Naive thymus-derived CD8-positive, alpha-beta T cell (primary cell): ENCODE results near the gene PATE1. TPM values are rescaled to one million over a fixed set of nuclear protein-coding genes. Genes with fewer than 3 reads are reported as not detected.
A peak's percentile ranks its signal among the peaks of the same experiment; 100 is the strongest.

Source experiments
- ATAC-seq, 2 donors: fragments of 150-1000 bp; cut with Tn5 transposase in 1 of 2; sonication (Bioruptor Pico), chemical (Tn5 transposase) in 1 of 2; 1 replicate in 1 of 2; 2 replicates in 1 of 2; pipeline ENCODE4 v1.10.0; 2021; ENCODE audit warnings: mild to moderate bottlenecking in 2 of 2, moderate library complexity in 2 of 2
- POLR2A ChIA-PET: fragments of 350-600 bp; sonication (Branson Sonifier 250); formaldehyde crosslinking; loops from one replicate; lab custom pipeline; 2021; ENCODE audit warnings: antibody characterized with exemption; lab: Charles Lee
- DNase-seq, 10 donors: peaks; one replicate each; pipeline versions ENCODE4 v3.0.0 to v3.0.0-alpha.2; 2020 to 2022
- H3K27ac Mint-ChIP-seq, 10 donors: one replicate each; pipeline ENCODE4 v1.8.0; 2020 to 2022; ENCODE audit warnings: mild to moderate bottlenecking in 10 of 10, mixed read lengths in 10 of 10, moderate library complexity in 4 of 10, inconsistent platforms in 1 of 10
- H3K27me3 Mint-ChIP-seq, 5 donors: one replicate each; pipeline ENCODE4 v1.8.0; 2021 to 2022; ENCODE audit warnings: mixed read lengths in 5 of 5
- H3K36me3 Mint-ChIP-seq, 3 donors: one replicate each; pipeline ENCODE4 v1.8.0; 2020 to 2022; ENCODE audit warnings: mixed read lengths in 3 of 3, mild to moderate bottlenecking in 2 of 3, inconsistent platforms in 1 of 3
- H3K4me1 Mint-ChIP-seq, 4 donors: one replicate each; pipeline ENCODE4 v1.8.0; 2021 to 2022; ENCODE audit warnings: mixed read lengths in 4 of 4
- H3K4me3 Mint-ChIP-seq, 10 donors: one replicate each; pipeline ENCODE4 v1.8.0; 2020 to 2022; ENCODE audit warnings: mild to moderate bottlenecking in 10 of 10, mixed read lengths in 10 of 10, moderate library complexity in 6 of 10, inconsistent platforms in 1 of 10
- H3K9me3 Mint-ChIP-seq, 9 donors: one replicate each; pipeline ENCODE4 v1.8.0; 2020 to 2022; ENCODE audit warnings: mixed read lengths in 9 of 9, mild to moderate bottlenecking in 3 of 9, inconsistent platforms in 1 of 9, moderate library complexity in 1 of 9
- polyA plus RNA-seq, 3 donors: library from polyadenylated mRNA; unstranded; fragments of 300-500 nt; fragmentation: Illumina TruSeq; gene quantifications; one replicate each; pipeline ENCODE4 v1.2.3, GENCODE V29; 2021
- total RNA-seq, 8 experiments: library from RNA in 2 of 8; stranded (reverse) in 2 of 8; gene quantifications; one replicate each; pipeline ENCODE4 v1.2.3 and lab custom pipeline; 2021 to 2026

PATE1 gene
- total and polyA plus RNA-seq, 5 experiments from 2014 or later: not detected

- H3K27ac Mint-ChIP-seq: no peak overlapping the region
- peaks cover 0 to 31% (median 0%) of the 10 kb centered on the region in 4 donors for H3K4me1 Mint-ChIP-seq
- POLR2A ChIA-PET: no interaction called here
- ATAC-seq (no peak), DNase-seq (no peak)
- peaks cover 0 to 34% (median 17%) of the 10 kb centered on the region in 5 donors for H3K27me3 Mint-ChIP-seq
- H3K9me3 Mint-ChIP-seq: no peaks in the 10 kb centered on the region
- H3K36me3 Mint-ChIP-seq: no peaks in the 10 kb centered on the region
- H3K4me3 Mint-ChIP-seq: no peak overlapping the region
These were observed 20.2 kb downstream of the PATE1 start for GRCh38 chr11:125766251-125766650.

GRCh38 chr11:125768336-125769046 is 22.4 kb downstream of the PATE1 start:
- peak overlapping the region in 2 of 10 donors; percentile 17 to 48 for H3K27ac Mint-ChIP-seq
- DNase-seq (no peak), ATAC-seq (no peak)
- no peaks in the 10 kb centered on the region for H3K36me3 Mint-ChIP-seq
- H3K9me3 Mint-ChIP-seq: no peaks in the 10 kb centered on the region
- H3K4me1 Mint-ChIP-seq: peaks cover 0 to 31% (median 0%) of the 10 kb centered on the region in 4 donors
- peaks cover 0 to 44% (median 19%) of the 10 kb centered on the region in 5 donors for H3K27me3 Mint-ChIP-seq
- POLR2A ChIA-PET: no interaction called here
- peak overlapping the region in 2 of 10 donors; percentile 56 to 61 for H3K4me3 Mint-ChIP-seq

- POLR2A ChIA-PET: no interaction called here
- Mint-ChIP-seq H3K4me1 (peaks cover 0 to 21% (median 0%) of the 10 kb centered on the region in 4 donors), H3K27ac (no peak overlapping the region), H3K9me3 (no peaks in the 10 kb centered on the region), H3K4me3 (no peak overlapping the region), H3K36me3 (no peaks in the 10 kb centered on the region), H3K27me3 (peaks cover 0 to 38% (median 13%) of the 10 kb centered on the region in 5 donors)
- ATAC-seq: no peak
- no peak for DNase-seq
These were observed 24.5 kb downstream of the PATE1 start for GRCh38 chr11:125770583-125770982.

- Mint-ChIP-seq H3K36me3 (no peaks in the 10 kb centered on the region), H3K9me3 (no peaks in the 10 kb centered on the region), H3K27ac (no peak overlapping the region), H3K4me1 (peaks cover 0 to 10% (median 0%) of the 10 kb centered on the region in 4 donors), H3K4me3 (no peak overlapping the region), H3K27me3 (peaks cover 0 to 42% (median 13%) of the 10 kb centered on the region in 5 donors)
- ATAC-seq (no peak), DNase-seq (no peak)
- POLR2A ChIA-PET: no interaction called here
These were observed 26.9 kb downstream of the PATE1 start for GRCh38 chr11:125772834-125773505.

GRCh38 chr11:125773516-125773915 is 27.4 kb downstream of the PATE1 start:
- no peaks in the 10 kb centered on the region for H3K36me3 Mint-ChIP-seq
- no peaks in the 10 kb centered on the region for H3K9me3 Mint-ChIP-seq
- ATAC-seq (no peak), DNase-seq (no peak)
- no peak overlapping the region for H3K4me3 Mint-ChIP-seq
- POLR2A ChIA-PET: no interaction called here
- peaks cover 0 to 42% (median 12%) of the 10 kb centered on the region in 5 donors for H3K27me3 Mint-ChIP-seq
- no peak overlapping the region for H3K27ac Mint-ChIP-seq
- peaks cover 0 to 10% (median 0%) of the 10 kb centered on the region in 4 donors for H3K4me1 Mint-ChIP-seq

- ATAC-seq: no peak
- POLR2A ChIA-PET: no interaction called here
- H3K36me3 Mint-ChIP-seq: no peaks in the 10 kb centered on the region
These were observed 31.2 kb downstream of the PATE1 start for GRCh38 chr11:125777309-125777708.

GRCh38 chr11:125778728-125779127 is 32.6 kb downstream of the PATE1 start, which contains the start of gene PATE2:
PATE2 (minus strand) TSS chr11:125778828; CDS start chr11:125778773, 55 bp downstream.
- ATAC-seq: no peak
- no peaks in the 10 kb centered on the region for H3K36me3 Mint-ChIP-seq
- H3K27me3 Mint-ChIP-seq: peaks cover 0 to 39% (median 11%) of the 10 kb centered on the region in 5 donors
- peaks cover 0 to 18% (median 4%) of the 10 kb centered on the region in 9 donors for H3K9me3 Mint-ChIP-seq
- peaks cover 0 to 12% (median 0%) of the 10 kb centered on the region in 4 donors for H3K4me1 Mint-ChIP-seq
- POLR2A ChIA-PET: no interaction called here
- no peak for DNase-seq
- peak within 1 kb of the TSS in 1 of 10 donors; percentile 72 for H3K27ac Mint-ChIP-seq
- H3K4me3 Mint-ChIP-seq: peak within 1 kb of the TSS in 2 of 10 donors; percentile 1 to 2

More at GRCh38 chr11:125777309-125777708, 31.2 kb downstream of the PATE1 start:
- DNase-seq: no peak
- Mint-ChIP-seq H3K4me1 (peaks cover 0 to 12% (median 0%) of the 10 kb centered on the region in 4 donors), H3K27me3 (peaks cover 0 to 40% (median 13%) of the 10 kb centered on the region in 5 donors), H3K27ac (no peak overlapping the region), H3K4me3 (no peak overlapping the region), H3K9me3 (peaks cover 0 to 7% (median 2%) of the 10 kb centered on the region in 9 donors)

- H3K27ac Mint-ChIP-seq: no peak overlapping the region
- peaks cover 0 to 28% (median 5%) of the 10 kb centered on the region in 5 donors for H3K27me3 Mint-ChIP-seq
- no peak overlapping the region for H3K4me3 Mint-ChIP-seq
- H3K36me3 Mint-ChIP-seq: peaks cover 0 to 2% (median 0%) of the 10 kb centered on the region in 3 donors
- no peak for ATAC-seq
- peaks cover 0 to 19% (median 0%) of the 10 kb centered on the region in 4 donors for H3K4me1 Mint-ChIP-seq
- DNase-seq: no peak
- POLR2A ChIA-PET: no interaction called here
- peaks cover 0 to 18% (median 4%) of the 10 kb centered on the region in 9 donors for H3K9me3 Mint-ChIP-seq
These were observed 38.6 kb downstream of the PATE1 start for GRCh38 chr11:125784678-125785077.

- Mint-ChIP-seq H3K36me3 (peaks cover 0 to 5% (median 2%) of the 10 kb centered on the region in 3 donors), H3K4me3 (no peak within 1 kb of the TSS), H3K27ac (no peak within 1 kb of the TSS), H3K4me1 (peaks cover 0 to 19% (median 0%) of the 10 kb centered on the region in 4 donors), H3K9me3 (peaks cover 0 to 13% (median 4%) of the 10 kb centered on the region in 9 donors), H3K27me3 (peaks cover 0 to 17% (median 5%) of the 10 kb centered on the region in 5 donors)
- ATAC-seq (no peak), DNase-seq (no peak)
- POLR2A ChIA-PET: no interaction called here
These were observed 41.7 kb downstream of the PATE1 start, which contains the start of gene PATE3 for GRCh38 chr11:125787827-125788226. PATE3 (plus strand) TSS chr11:125788127; CDS start chr11:125788152, 25 bp downstream.

GRCh38 chr11:125790825-125791224 is 44.7 kb downstream of the PATE1 start:
- Mint-ChIP-seq H3K9me3 (peaks cover 13 to 36% (median 20%) of the 10 kb centered on the region in 9 donors), H3K27ac (no peak overlapping the region), H3K27me3 (peaks cover 0 to 20% (median 8%) of the 10 kb centered on the region in 5 donors), H3K4me3 (no peak overlapping the region), H3K36me3 (peaks cover 2 to 17% (median 3%) of the 10 kb centered on the region in 3 donors), H3K4me1 (peaks cover 0 to 11% (median 0%) of the 10 kb centered on the region in 4 donors)
- DNase-seq (no peak), ATAC-seq (no peak)
- POLR2A ChIA-PET: no interaction called here

- ATAC-seq (no peak), DNase-seq (no peak)
- Mint-ChIP-seq H3K36me3 (peaks cover 0 to 73% (median 3%) of the 10 kb centered on the region in 3 donors), H3K27ac (no peak overlapping the region), H3K4me1 (no peaks in the 10 kb centered on the region), H3K27me3 (peaks cover 5 to 18% (median 10%) of the 10 kb centered on the region in 5 donors), H3K9me3 (peaks cover 33 to 99% (median 66%) of the 10 kb centered on the region in 9 donors), H3K4me3 (no peak overlapping the region)
- POLR2A ChIA-PET: no interaction called here
These were observed 51.6 kb downstream of the PATE1 start for GRCh38 chr11:125797641-125798040.
